ENCODE results near the gene ACTL10. TPM values are rescaled to one million over a fixed set of nuclear protein-coding genes. Genes with fewer than 3 reads are reported as not detected.

The ACTL10 gene
- total and polyA plus RNA-seq, 2 of the 13 experiments (the other 11 are each of a cell fraction or from before 2014, with no cell fraction given): not detected

DNA sequence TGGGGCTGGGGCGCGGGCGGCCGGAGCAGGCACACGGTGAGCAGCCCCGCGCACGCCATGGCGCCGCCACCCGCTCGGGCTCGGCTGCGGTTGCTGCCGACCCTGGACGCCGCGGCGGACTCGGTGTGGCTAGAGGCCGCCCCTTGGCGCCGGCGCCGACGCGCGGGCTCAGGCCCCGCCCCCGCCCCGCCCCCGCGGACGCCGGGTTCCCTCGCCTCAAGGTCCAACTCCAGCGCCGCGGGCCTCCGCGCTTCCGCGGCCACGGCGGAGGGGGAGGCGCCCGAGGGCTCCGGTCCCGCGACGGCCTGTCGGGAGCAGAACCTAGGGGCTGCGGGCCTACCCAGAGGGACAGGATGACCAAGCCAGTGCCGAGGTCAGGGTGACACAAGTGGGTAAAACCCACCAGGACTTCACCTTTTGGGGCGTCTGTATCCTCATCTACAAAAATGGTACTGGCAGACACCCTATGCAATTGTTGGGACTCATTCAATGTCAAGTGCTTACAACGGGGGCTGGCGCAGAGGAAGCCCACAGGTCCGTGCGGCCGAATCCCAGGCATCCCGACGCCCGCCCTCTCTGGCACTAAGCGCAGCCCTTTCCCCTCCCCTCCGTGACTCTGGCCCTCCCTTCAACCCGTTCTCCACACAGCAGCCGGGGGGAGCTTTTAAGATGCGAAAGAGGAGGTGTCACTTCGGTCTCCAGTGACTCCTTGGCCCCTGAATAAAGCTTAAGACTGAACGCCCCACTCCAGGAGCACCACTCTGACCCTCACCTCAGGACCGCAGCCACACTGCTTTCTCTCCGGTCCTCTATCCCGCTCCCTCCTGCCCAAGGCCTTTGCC, 7.8 kb downstream of the ACTL10 start, which contains the start of gene NECAB3 (continued):
- TF ChIP-seq, protein P1, sequence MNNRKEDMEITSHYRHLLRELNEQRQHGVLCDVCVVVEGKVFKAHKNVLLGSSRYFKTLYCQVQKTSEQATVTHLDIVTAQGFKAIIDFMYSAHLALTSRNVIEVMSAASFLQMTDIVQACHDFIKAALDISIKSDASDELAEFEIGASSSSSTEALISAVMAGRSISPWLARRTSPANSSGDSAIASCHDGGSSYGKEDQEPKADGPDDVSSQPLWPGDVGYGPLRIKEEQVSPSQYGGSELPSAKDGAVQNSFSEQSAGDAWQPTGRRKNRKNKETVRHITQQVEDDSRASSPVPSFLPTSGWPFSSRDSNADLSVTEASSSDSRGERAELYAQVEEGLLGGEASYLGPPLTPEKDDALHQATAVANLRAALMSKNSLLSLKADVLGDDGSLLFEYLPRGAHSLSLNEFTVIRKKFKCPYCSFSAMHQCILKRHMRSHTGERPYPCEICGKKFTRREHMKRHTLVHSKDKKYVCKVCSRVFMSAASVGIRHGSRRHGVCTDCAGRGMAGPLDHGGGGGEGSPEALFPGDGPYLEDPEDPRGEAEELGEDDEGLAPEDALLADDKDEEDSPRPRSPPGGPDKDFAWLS (CRISPR knock-in tag; IDR thresholded peaks at IDR 0.05; ENCODE audit: borderline replicate concordance): peak; percentile 96
- TF ChIP-seq YEATS2 (CRISPR knock-in tag; IDR thresholded peaks at IDR 0.05; ENCODE audit: borderline replicate concordance) (peak; percentile 63), ZNF615 (CRISPR knock-in tag; IDR thresholded peaks at IDR 0.05; ENCODE audit: borderline replicate concordance) (peak; percentile 92; the same call in 1 of the 2 replicates), FOXA1 (IDR thresholded peaks at IDR 0.05) (no peak), FOXA1 (CRISPR knock-in tag; IDR thresholded peaks at IDR 0.05) (no peak), DNMT3B (CRISPR knock-in tag; conservative IDR thresholded peaks at IDR 0.05) (0 out of 2 replicates have a peak, but pooled peaks have one; percentile 35), ZNF329 (CRISPR knock-in tag; IDR thresholded peaks at IDR 0.05; ENCODE audit: low read depth) (0 out of 2 replicates have a peak, but pooled peaks have one; percentile 64), ZNF337 (CRISPR knock-in tag; IDR thresholded peaks at IDR 0.05; ENCODE audit: borderline replicate concordance, low read depth) (no peak; the same call in 1 of the 2 replicates), U2AF2 (IDR thresholded peaks at IDR 0.05; ENCODE audit: low read depth, low read length) (no peak), SAFB2 (CRISPR knock-in tag; IDR thresholded peaks at IDR 0.05; ENCODE audit: borderline replicate concordance, low read depth) (peak; percentile 54; the same call in 1 of the 2 replicates), CHCHD3 (CRISPR knock-in tag; IDR thresholded peaks at IDR 0.05) (no peak), CHD2 (IDR thresholded peaks at IDR 0.05; ENCODE audit: low read depth, low read length) (peak; percentile 62; the same call in 1 of the 2 replicates), ZNF362 (CRISPR knock-in tag; IDR thresholded peaks at IDR 0.05; ENCODE audit: borderline replicate concordance) (peak; percentile 51; the same call in 1 of the 2 replicates), IKZF4 (CRISPR knock-in tag; IDR thresholded peaks at IDR 0.05; ENCODE audit: borderline replicate concordance, low read depth, not compliant biosample characterization) (peak; percentile 31), ZNF446 (CRISPR knock-in tag; IDR thresholded peaks at IDR 0.05) (no peak)
- TF ChIP-seq, protein P2, sequence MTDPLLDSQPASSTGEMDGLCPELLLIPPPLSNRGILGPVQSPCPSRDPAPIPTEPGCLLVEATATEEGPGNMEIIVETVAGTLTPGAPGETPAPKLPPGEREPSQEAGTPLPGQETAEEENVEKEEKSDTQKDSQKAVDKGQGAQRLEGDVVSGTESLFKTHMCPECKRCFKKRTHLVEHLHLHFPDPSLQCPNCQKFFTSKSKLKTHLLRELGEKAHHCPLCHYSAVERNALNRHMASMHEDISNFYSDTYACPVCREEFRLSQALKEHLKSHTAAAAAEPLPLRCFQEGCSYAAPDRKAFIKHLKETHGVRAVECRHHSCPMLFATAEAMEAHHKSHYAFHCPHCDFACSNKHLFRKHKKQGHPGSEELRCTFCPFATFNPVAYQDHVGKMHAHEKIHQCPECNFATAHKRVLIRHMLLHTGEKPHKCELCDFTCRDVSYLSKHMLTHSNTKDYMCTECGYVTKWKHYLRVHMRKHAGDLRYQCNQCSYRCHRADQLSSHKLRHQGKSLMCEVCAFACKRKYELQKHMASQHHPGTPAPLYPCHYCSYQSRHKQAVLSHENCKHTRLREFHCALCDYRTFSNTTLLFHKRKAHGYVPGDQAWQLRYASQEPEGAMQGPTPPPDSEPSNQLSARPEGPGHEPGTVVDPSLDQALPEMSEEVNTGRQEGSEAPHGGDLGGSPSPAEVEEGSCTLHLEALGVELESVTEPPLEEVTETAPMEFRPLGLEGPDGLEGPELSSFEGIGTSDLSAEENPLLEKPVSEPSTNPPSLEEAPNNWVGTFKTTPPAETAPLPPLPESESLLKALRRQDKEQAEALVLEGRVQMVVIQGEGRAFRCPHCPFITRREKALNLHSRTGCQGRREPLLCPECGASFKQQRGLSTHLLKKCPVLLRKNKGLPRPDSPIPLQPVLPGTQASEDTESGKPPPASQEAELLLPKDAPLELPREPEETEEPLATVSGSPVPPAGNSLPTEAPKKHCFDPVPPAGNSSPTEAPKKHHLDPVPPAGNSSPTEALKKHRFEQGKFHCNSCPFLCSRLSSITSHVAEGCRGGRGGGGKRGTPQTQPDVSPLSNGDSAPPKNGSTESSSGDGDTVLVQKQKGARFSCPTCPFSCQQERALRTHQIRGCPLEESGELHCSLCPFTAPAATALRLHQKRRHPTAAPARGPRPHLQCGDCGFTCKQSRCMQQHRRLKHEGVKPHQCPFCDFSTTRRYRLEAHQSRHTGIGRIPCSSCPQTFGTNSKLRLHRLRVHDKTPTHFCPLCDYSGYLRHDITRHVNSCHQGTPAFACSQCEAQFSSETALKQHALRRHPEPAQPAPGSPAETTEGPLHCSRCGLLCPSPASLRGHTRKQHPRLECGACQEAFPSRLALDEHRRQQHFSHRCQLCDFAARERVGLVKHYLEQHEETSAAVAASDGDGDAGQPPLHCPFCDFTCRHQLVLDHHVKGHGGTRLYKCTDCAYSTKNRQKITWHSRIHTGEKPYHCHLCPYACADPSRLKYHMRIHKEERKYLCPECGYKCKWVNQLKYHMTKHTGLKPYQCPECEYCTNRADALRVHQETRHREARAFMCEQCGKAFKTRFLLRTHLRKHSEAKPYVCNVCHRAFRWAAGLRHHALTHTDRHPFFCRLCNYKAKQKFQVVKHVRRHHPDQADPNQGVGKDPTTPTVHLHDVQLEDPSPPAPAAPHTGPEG (CRISPR knock-in tag; IDR thresholded peaks at IDR 0.05): peak; percentile 73; the same call in 1 of the 2 replicates
- TF ChIP-seq, protein P3, sequence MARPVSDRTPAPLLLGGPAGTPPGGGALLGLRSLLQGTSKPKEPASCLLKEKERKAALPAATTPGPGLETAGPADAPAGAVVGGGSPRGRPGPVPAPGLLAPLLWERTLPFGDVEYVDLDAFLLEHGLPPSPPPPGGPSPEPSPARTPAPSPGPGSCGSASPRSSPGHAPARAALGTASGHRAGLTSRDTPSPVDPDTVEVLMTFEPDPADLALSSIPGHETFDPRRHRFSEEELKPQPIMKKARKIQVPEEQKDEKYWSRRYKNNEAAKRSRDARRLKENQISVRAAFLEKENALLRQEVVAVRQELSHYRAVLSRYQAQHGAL (CRISPR knock-in tag; IDR thresholded peaks at IDR 0.05; ENCODE audit: not compliant biosample characterization): no peak
